ENCODE data around the gene IFNAR2.

DNA sequence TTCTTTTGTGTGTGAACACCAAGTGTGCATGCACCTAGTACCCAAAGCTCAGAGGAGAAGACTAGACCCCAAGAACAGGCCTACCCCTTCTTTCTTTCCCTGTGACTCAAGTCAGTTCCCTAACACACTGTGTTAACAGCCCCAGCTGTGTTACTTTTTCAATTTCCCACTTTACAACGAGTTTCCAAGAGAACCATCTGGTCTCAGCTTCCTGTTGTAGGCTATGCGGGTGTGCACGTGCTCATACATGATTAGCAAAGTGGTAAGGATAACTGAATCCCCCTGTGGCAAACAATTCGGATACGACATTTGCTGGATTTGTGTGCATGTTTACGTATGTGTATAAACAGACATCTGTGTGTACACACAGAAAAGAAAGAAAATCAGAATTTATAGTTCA is 17.9 kb downstream of the IFNAR2 start:
- TF ChIP-seq CTCF (conservative IDR thresholded peaks at IDR 0.05; ENCODE audit: low read length) (no peak), EZH2phosphoT487 (IDR thresholded peaks at IDR 0.05; ENCODE audit: borderline replicate concordance, low read depth, low read length) (no peak)

Data from OCI-LY7 (cell line).